Liver (tissue), 9 donors: ENCODE data around the gene LRRC4. TPM values are rescaled to one million over a fixed set of nuclear protein-coding genes. Genes with fewer than 3 reads are reported as not detected.

Experiments used
- DNase-seq: peaks from one replicate; pipeline ENCODE4 v3.0.0-alpha.2; 2017; ENCODE audit warnings: low spot score
- H3K27ac ChIP-seq, 2 donors: one replicate each; pipeline ENCODE4 v1.7.0; 2013; ENCODE audit warnings: inconsistent platforms in 2 of 2, low read length in 2 of 2, control low read depth in 1 of 2, low read depth in 1 of 2, mild to moderate bottlenecking in 1 of 2
- H3K27me3 ChIP-seq, 4 donors: one replicate each; pipeline versions ENCODE4 v1.6.1 to v1.7.0; 2013; ENCODE audit warnings: low read length in 3 of 4, inconsistent platforms in 1 of 4, mild to moderate bottlenecking in 1 of 4, moderate library complexity in 1 of 4; ENCODE audit not compliant: control insufficient read depth in 4 of 4, insufficient read depth in 4 of 4
- H3K36me3 ChIP-seq, 4 donors: one replicate each; pipeline versions ENCODE4 v1.6.1 to v1.7.0; 2013; ENCODE audit warnings: low read length in 3 of 4, mild to moderate bottlenecking in 3 of 4, low read depth in 1 of 4, moderate library complexity in 1 of 4; ENCODE audit not compliant: control insufficient read depth in 4 of 4, insufficient read depth in 3 of 4
- H3K4me1 ChIP-seq, 4 donors: one replicate each; pipeline versions ENCODE4 v1.6.1 to v1.7.0; 2013; ENCODE audit warnings: low read length in 3 of 4, mild to moderate bottlenecking in 3 of 4, moderate library complexity in 1 of 4; ENCODE audit not compliant: control insufficient read depth in 4 of 4, insufficient read depth in 4 of 4
- H3K4me3 ChIP-seq, 3 donors: one replicate each; pipeline versions ENCODE4 v1.6.1 to v1.7.0; 2013; ENCODE audit warnings: low read length in 3 of 3, control low read depth in 1 of 3, low read depth in 1 of 3, mild to moderate bottlenecking in 1 of 3
- H3K9ac ChIP-seq, 2 donors: one replicate each; pipeline ENCODE4 v1.7.0; 2013; ENCODE audit warnings: low read length in 2 of 2, mild to moderate bottlenecking in 2 of 2, moderate library complexity in 2 of 2, control low read depth in 1 of 2, low read depth in 1 of 2
- H3K9me3 ChIP-seq, 4 donors: one replicate each; pipeline versions ENCODE4 v1.6.1 to v1.7.0; 2013; ENCODE audit warnings: low read length in 3 of 4; ENCODE audit not compliant: control insufficient read depth in 4 of 4
- ATF3 ChIP-seq: IDR thresholded peaks from 2 replicates; pipeline ENCODE4 v1.6.1; 2016; ENCODE audit warnings: antibody characterized with exemption
- FOXA1 ChIP-seq: IDR thresholded peaks from 2 replicates; pipeline ENCODE4 v1.6.1; 2016; ENCODE audit warnings: antibody characterized with exemption
- FOXA2 ChIP-seq: IDR thresholded peaks from 2 replicates; pipeline ENCODE4 v1.6.1; 2016; ENCODE audit warnings: antibody characterized with exemption
- GABPA ChIP-seq, 2 donors: IDR thresholded peaks in 1 of 2; conservative IDR thresholded peaks in 1 of 2; 2 replicates each; pipeline ENCODE4 v1.6.1; 2016; ENCODE audit warnings: antibody characterized with exemption in 2 of 2, mild to moderate bottlenecking in 1 of 2, moderate library complexity in 1 of 2
- HNF4A ChIP-seq, 2 donors: conservative IDR thresholded peaks; 2 replicates each; pipeline ENCODE4 v1.6.1; 2016; ENCODE audit warnings: antibody characterized with exemption in 2 of 2, mild to moderate bottlenecking in 2 of 2
- HNF4G ChIP-seq: IDR thresholded peaks from 2 replicates; pipeline ENCODE4 v1.6.1; 2016; ENCODE audit warnings: antibody characterized with exemption
- JUND ChIP-seq, 2 donors: IDR thresholded peaks; 2 replicates each; pipeline ENCODE4 v1.6.1; 2016; ENCODE audit warnings: antibody characterized with exemption in 2 of 2
- MAX ChIP-seq: IDR thresholded peaks from 2 replicates; pipeline ENCODE4 v1.6.1; 2016; ENCODE audit warnings: antibody characterized with exemption
- NR2F2 ChIP-seq: IDR thresholded peaks from 2 replicates; pipeline ENCODE4 v1.6.1; 2016; ENCODE audit warnings: antibody characterized with exemption
- RAD21 ChIP-seq, 2 donors: IDR thresholded peaks; 2 replicates each; pipeline ENCODE4 v1.6.1; 2016; ENCODE audit warnings: antibody characterized with exemption in 2 of 2, mild to moderate bottlenecking in 2 of 2
- REST ChIP-seq: IDR thresholded peaks from 2 replicates; pipeline ENCODE4 v1.6.1; 2016; ENCODE audit warnings: antibody characterized with exemption, mild to moderate bottlenecking
- RXRA ChIP-seq, 2 donors: IDR thresholded peaks; 2 replicates each; pipeline ENCODE4 v1.6.1; 2017 to 2018; ENCODE audit warnings: antibody characterized with exemption in 2 of 2, mild to moderate bottlenecking in 1 of 2
- SP1 ChIP-seq: IDR thresholded peaks from 2 replicates; pipeline ENCODE4 v1.6.1; 2018; ENCODE audit warnings: antibody characterized with exemption, mild to moderate bottlenecking
- TAF1 ChIP-seq: conservative IDR thresholded peaks from 2 replicates; pipeline ENCODE4 v1.6.1; 2016; ENCODE audit warnings: antibody characterized with exemption, mild to moderate bottlenecking
- YY1 ChIP-seq: IDR thresholded peaks from 2 replicates; pipeline ENCODE4 v1.6.1; 2016; ENCODE audit warnings: antibody characterized with exemption, mild to moderate bottlenecking
- ZBTB33 ChIP-seq: IDR thresholded peaks from 2 replicates; pipeline ENCODE4 v1.6.1; 2016; ENCODE audit warnings: antibody characterized with exemption
- WGBS: extraction: QIAGEN DNeasy Blood & Tissue Kit; methylation state at CpG from one replicate; pipeline ENCODE4 v1.1.7; 2013; 5-methylcytosine and 5-hydroxymethylcytosine counted together
- polyA plus RNA-seq, 2 donors: library from polyadenylated mRNA; stranded (reverse) in 1 of 2; unstranded in 1 of 2; fragments of 200-250 nt in 1 of 2; fragments of >200 nt in 1 of 2; fragmentation: Nextera tagmentation in 1 of 2; extraction: Ambion mirVana in 1 of 2; gene quantifications; one replicate each; pipeline versions ENCODE4 v1.2.1 to v1.2.3, GENCODE V29; 2013 to 2015
- total RNA-seq, 2 donors: library from RNA; depleted of rRNA; stranded (reverse); fragments of >200 nt; gene quantifications; one replicate each; pipeline ENCODE4 v1.2.3, GENCODE V29; 2014
- TF ChIP-seq, protein P1 (sequence below): fragments of 150-350 bp; IDR thresholded peaks from 2 replicates; pipeline ENCODE4 v1.5.1; 2017; ENCODE audit warnings: improper control_type of control experiment, low read depth, low read length; ENCODE audit not compliant: missing input control
- donor health status: healthy.
- donor health status: healthy.
- donor health status: healthy.
- donor health status: healthy.
- donor health status: healthy.

LRRC4 gene
- total and polyA plus RNA-seq, 4 donors, result 0.54 to 2.7 (median 1.2) TPM

DNA sequence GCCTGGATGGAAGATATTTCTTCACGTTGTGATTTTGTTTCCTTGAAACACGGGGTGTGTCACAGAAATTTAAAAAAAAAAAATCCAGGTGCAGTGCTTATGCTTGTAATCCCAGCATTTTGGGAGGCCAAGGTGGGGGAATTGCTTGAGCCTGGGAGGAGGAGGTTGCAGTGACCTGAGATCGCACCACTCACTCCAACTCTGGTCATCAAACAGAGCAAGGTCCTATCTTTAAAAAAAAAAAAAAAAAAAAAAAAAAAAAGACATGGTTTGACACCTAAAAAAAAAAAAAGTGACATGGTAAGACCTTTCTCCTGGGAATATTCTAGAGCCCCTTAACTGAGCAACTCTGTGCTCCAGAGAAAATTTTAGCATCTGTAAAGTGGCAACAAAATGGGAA lies 9.0 kb upstream of the LRRC4 start:
- Histone ChIP-seq H3K9me3 (no peaks in the 10 kb centered on the region), H3K36me3 (peaks cover 0 to 7% (median 4%) of the 10 kb centered on the region in 4 donors), H3K27ac (no peak overlapping the region), H3K4me3 (no peak overlapping the region), H3K9ac (no peak overlapping the region), H3K27me3 (no peaks in the 10 kb centered on the region), H3K4me1 (peaks cover 0 to 3% (median 1%) of the 10 kb centered on the region in 4 donors)
- 85% methylated on average over 3 of the region's 3 CpGs for WGBS
- TF ChIP-seq SP1, result no peak
- TF ChIP-seq JUND (IDR thresholded peaks at IDR 0.05), result no peak
- TF ChIP-seq FOXA1, result no peak
- no peak for TF ChIP-seq NR2F2
- TF ChIP-seq HNF4G, result no peak
- no peak for TF ChIP-seq HNF4A (conservative IDR thresholded peaks at IDR 0.05)
- no peak for TF ChIP-seq RXRA (IDR thresholded peaks at IDR 0.05)
- no peak for TF ChIP-seq FOXA2
- TF ChIP-seq YY1, result no peak
- TF ChIP-seq MAX, result no peak
- no peak for TF ChIP-seq TAF1
- no peak for TF ChIP-seq ZBTB33
- no peak for DNase-seq

GRCh38 chr7:128039544-128039953 lies 8.3 kb upstream of the LRRC4 start:
- Histone ChIP-seq H3K27ac (no peak overlapping the region), H3K9me3 (no peaks in the 10 kb centered on the region), H3K4me1 (peaks cover 0 to 3% (median 1%) of the 10 kb centered on the region in 4 donors), H3K9ac (no peak overlapping the region), H3K36me3 (peaks cover 0 to 6% (median 4%) of the 10 kb centered on the region in 4 donors), H3K27me3 (no peaks in the 10 kb centered on the region), H3K4me3 (no peak overlapping the region)
- TF ChIP-seq GABPA (IDR thresholded peaks at IDR 0.05 in 1 of 2, conservative IDR thresholded peaks at IDR 0.05 in 1 of 2) (no peak), FOXA1 (no peak), JUND (IDR thresholded peaks at IDR 0.05) (no peak), HNF4A (conservative IDR thresholded peaks at IDR 0.05) (no peak), NR2F2 (no peak), ZBTB33 (no peak), REST (no peak), FOXA2 (no peak), MAX (no peak), RAD21 (IDR thresholded peaks at IDR 0.05) (no peak), TAF1 (no peak), RXRA (IDR thresholded peaks at IDR 0.05) (no peak), ATF3 (no peak), HNF4G (no peak)
- TF ChIP-seq, protein P1, sequence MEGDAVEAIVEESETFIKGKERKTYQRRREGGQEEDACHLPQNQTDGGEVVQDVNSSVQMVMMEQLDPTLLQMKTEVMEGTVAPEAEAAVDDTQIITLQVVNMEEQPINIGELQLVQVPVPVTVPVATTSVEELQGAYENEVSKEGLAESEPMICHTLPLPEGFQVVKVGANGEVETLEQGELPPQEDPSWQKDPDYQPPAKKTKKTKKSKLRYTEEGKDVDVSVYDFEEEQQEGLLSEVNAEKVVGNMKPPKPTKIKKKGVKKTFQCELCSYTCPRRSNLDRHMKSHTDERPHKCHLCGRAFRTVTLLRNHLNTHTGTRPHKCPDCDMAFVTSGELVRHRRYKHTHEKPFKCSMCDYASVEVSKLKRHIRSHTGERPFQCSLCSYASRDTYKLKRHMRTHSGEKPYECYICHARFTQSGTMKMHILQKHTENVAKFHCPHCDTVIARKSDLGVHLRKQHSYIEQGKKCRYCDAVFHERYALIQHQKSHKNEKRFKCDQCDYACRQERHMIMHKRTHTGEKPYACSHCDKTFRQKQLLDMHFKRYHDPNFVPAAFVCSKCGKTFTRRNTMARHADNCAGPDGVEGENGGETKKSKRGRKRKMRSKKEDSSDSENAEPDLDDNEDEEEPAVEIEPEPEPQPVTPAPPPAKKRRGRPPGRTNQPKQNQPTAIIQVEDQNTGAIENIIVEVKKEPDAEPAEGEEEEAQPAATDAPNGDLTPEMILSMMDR, result no peak
- WGBS, result 91% methylated on average over 4 of the region's 4 CpGs
- DNase-seq, result no peak
